Trophoblast cell (in vitro differentiated cells and primary cell): ENCODE data around the gene FRMD4A.

Experiments
- DNase-seq, 2 donors: peaks; one replicate each; pipeline ENCODE4 v3.0.0-alpha.2; 2016
- H2AFZ ChIP-seq: 2 replicates; pipeline ENCODE4 v1.6.1; 2013; ENCODE audit warnings: low read length, moderate library complexity, mild to moderate bottlenecking; ENCODE audit not compliant: insufficient read depth, poor library complexity
- H2AK5ac ChIP-seq: 2 replicates; pipeline ENCODE4 v1.6.1; 2013; ENCODE audit warnings: mild to moderate bottlenecking, low read length
- H2BK120ac ChIP-seq: 2 replicates; pipeline ENCODE4 v1.6.1; 2013; ENCODE audit warnings: low read length, mild to moderate bottlenecking, moderate library complexity; ENCODE audit not compliant: insufficient read depth, poor library complexity
- H2BK12ac ChIP-seq: 2 replicates; pipeline ENCODE4 v1.6.1; 2013; ENCODE audit warnings: mild to moderate bottlenecking, low read length, moderate library complexity
- H2BK5ac ChIP-seq: 2 replicates; pipeline ENCODE4 v1.6.1; 2013; ENCODE audit warnings: low read length, low read depth, moderate library complexity, mild to moderate bottlenecking; ENCODE audit not compliant: poor library complexity
- H3K14ac ChIP-seq: 2 replicates; pipeline ENCODE4 v1.6.1; 2013; ENCODE audit warnings: mild to moderate bottlenecking, low read length
- H3K18ac ChIP-seq: 2 replicates; pipeline ENCODE4 v1.6.1; 2013; ENCODE audit warnings: mild to moderate bottlenecking, low read length
- H3K23ac ChIP-seq: 2 replicates; pipeline ENCODE4 v1.6.1; 2013; ENCODE audit warnings: low read length
- H3K27ac ChIP-seq: 2 replicates; pipeline ENCODE4 v1.5.1; 2013; ENCODE audit warnings: low read depth, mild to moderate bottlenecking, inconsistent platforms, low read length, moderate library complexity
- H3K27me3 ChIP-seq: 2 replicates; pipeline ENCODE4 v1.6.1; 2013; ENCODE audit warnings: inconsistent platforms, mild to moderate bottlenecking, low read length, moderate library complexity; ENCODE audit not compliant: insufficient read depth
- H3K36me3 ChIP-seq, 2 experiments: 1 replicate in 1 of 2; 2 replicates in 1 of 2; pipeline ENCODE4 v1.6.1; 2013; ENCODE audit warnings: low read length in 2 of 2, mild to moderate bottlenecking in 2 of 2, moderate library complexity in 1 of 2; ENCODE audit not compliant: insufficient read depth in 2 of 2, control insufficient read depth in 1 of 2
- H3K4ac ChIP-seq: 2 replicates; pipeline ENCODE4 v1.6.1; 2013; ENCODE audit warnings: low read depth, mild to moderate bottlenecking, low read length, moderate library complexity
- H3K4me1 ChIP-seq, 2 experiments: 1 replicate in 1 of 2; 2 replicates in 1 of 2; pipeline ENCODE4 v1.6.1; 2013; ENCODE audit warnings: low read length in 2 of 2, mild to moderate bottlenecking in 2 of 2, moderate library complexity in 1 of 2; ENCODE audit not compliant: insufficient read depth in 2 of 2, control insufficient read depth in 1 of 2
- H3K4me2 ChIP-seq: 2 replicates; pipeline ENCODE4 v1.6.1; 2013; ENCODE audit warnings: inconsistent platforms, mild to moderate bottlenecking, low read length, moderate library complexity
- H3K4me3 ChIP-seq: 2 replicates; pipeline ENCODE4 v1.5.1; 2013; ENCODE audit warnings: mild to moderate bottlenecking, low read depth, low read length, inconsistent platforms
- H3K79me1 ChIP-seq: one replicate; pipeline ENCODE4 v1.6.1; 2013; ENCODE audit warnings: low read length
- H3K79me2 ChIP-seq: 2 replicates; pipeline ENCODE4 v1.6.1; 2013; ENCODE audit warnings: low read length, mild to moderate bottlenecking; ENCODE audit not compliant: control insufficient read depth, insufficient read depth, poor library complexity
- H3K9ac ChIP-seq: 2 replicates; pipeline ENCODE4 v1.6.1; 2013; ENCODE audit warnings: mild to moderate bottlenecking, low read length
- H3K9me3 ChIP-seq: 2 replicates; pipeline ENCODE4 v1.6.1; 2013; ENCODE audit warnings: low read depth, mild to moderate bottlenecking, control low read depth, inconsistent platforms, low read length; ENCODE audit not compliant: insufficient read depth
- H4K12ac ChIP-seq: 2 replicates; pipeline ENCODE4 v1.6.1; 2013; ENCODE audit warnings: low read depth, mild to moderate bottlenecking, low read length, moderate library complexity
- H4K8ac ChIP-seq: 2 replicates; pipeline ENCODE4 v1.6.1; 2013; ENCODE audit warnings: low read depth, mild to moderate bottlenecking, low read length, moderate library complexity
- H4K91ac ChIP-seq: one replicate; pipeline ENCODE4 v1.6.1; 2013; ENCODE audit warnings: low read depth, mild to moderate bottlenecking, low read length, moderate library complexity
- WGBS: extraction: QIAGEN DNeasy Blood & Tissue Kit; methylation state at CpG from one replicate; pipeline ENCODE4 v1.1.7; 2013; ENCODE audit warnings: missing lambda C conversion rate; ENCODE audit not compliant: insufficient read length, insufficient coverage; ENCODE audit errors: extremely low coverage; 5-methylcytosine and 5-hydroxymethylcytosine counted together

FRMD4A gene

GRCh38 chr10:14182781-14183180, 147.9 kb downstream of the FRMD4A start:
- Histone ChIP-seq H2BK120ac (no peak overlapping the region), H3K79me1 (peaks cover 7% of the 10 kb centered on the region), H4K12ac (no peak overlapping the region), H3K9me3 (no peaks in the 10 kb centered on the region), H3K27me3 (no peaks in the 10 kb centered on the region), H3K79me2 (no peaks in the 10 kb centered on the region), H3K23ac (no peak overlapping the region), H2BK12ac (no peak overlapping the region), H2AFZ (no peak overlapping the region), H2AK5ac (no peak overlapping the region), H3K14ac (no peak overlapping the region), H3K4me1 (no peaks in the 10 kb centered on the region), H3K4me3 (no peak overlapping the region), H4K8ac (no peak overlapping the region), H4K91ac (no peak overlapping the region), H3K27ac (no peak overlapping the region), H3K36me3 (no peaks in the 10 kb centered on the region), H3K18ac (no peak overlapping the region), H2BK5ac (no peak overlapping the region), H3K4ac (no peak overlapping the region), H3K4me2 (no peak overlapping the region), H3K9ac (no peak overlapping the region)
- no CpG with 5 or more reads among the region's 4 CpGs for WGBS
- no peak for DNase-seq

GRCh38 chr10:14181567-14181936, 149.2 kb downstream of the FRMD4A start:
- H3K4me1 ChIP-seq = no peaks in the 10 kb centered on the region

GRCh38 chr10:14180911-14181566, 149.7 kb downstream of the FRMD4A start:
- no CpG with 5 or more reads among the region's 13 CpGs for WGBS
- Histone ChIP-seq H4K8ac (no peak overlapping the region), H3K9me3 (no peaks in the 10 kb centered on the region), H3K27ac (no peak overlapping the region), H2AFZ (no peak overlapping the region), H3K18ac (no peak overlapping the region), H3K79me2 (no peaks in the 10 kb centered on the region), H2BK12ac (no peak overlapping the region), H3K4ac (no peak overlapping the region), H2AK5ac (no peak overlapping the region), H3K4me2 (no peak overlapping the region), H3K36me3 (no peaks in the 10 kb centered on the region), H3K14ac (no peak overlapping the region), H4K91ac (no peak overlapping the region), H3K4me3 (no peak overlapping the region), H2BK5ac (no peak overlapping the region), H3K4me1 (no peaks in the 10 kb centered on the region), H3K9ac (no peak overlapping the region), H3K23ac (no peak overlapping the region), H4K12ac (no peak overlapping the region), H3K79me1 (peaks cover 7% of the 10 kb centered on the region), H3K27me3 (no peaks in the 10 kb centered on the region), H2BK120ac (no peak overlapping the region)
- DNase-seq = no peak

More at GRCh38 chr10:14181567-14181936, 149.2 kb downstream of the FRMD4A start:
- WGBS = no CpG with 5 or more reads among the region's 3 CpGs
- Histone ChIP-seq H2BK5ac (no peak overlapping the region), H3K4me2 (no peak overlapping the region), H2BK120ac (no peak overlapping the region), H3K23ac (no peak overlapping the region), H4K12ac (no peak overlapping the region), H3K9me3 (no peaks in the 10 kb centered on the region), H4K8ac (no peak overlapping the region), H2AFZ (no peak overlapping the region), H3K9ac (no peak overlapping the region), H3K4me3 (no peak overlapping the region), H3K79me2 (no peaks in the 10 kb centered on the region), H3K18ac (no peak overlapping the region), H2BK12ac (no peak overlapping the region), H3K27me3 (no peaks in the 10 kb centered on the region), H3K27ac (no peak overlapping the region), H3K4ac (no peak overlapping the region), H3K14ac (no peak overlapping the region), H3K79me1 (peaks cover 7% of the 10 kb centered on the region), H3K36me3 (no peaks in the 10 kb centered on the region), H4K91ac (no peak overlapping the region), H2AK5ac (no peak overlapping the region)
- no peak for DNase-seq

GRCh38 chr10:14179251-14179650, 151.5 kb downstream of the FRMD4A start:
- no peak overlapping the region for H3K18ac ChIP-seq
- no peak for DNase-seq
- H3K27ac ChIP-seq = no peak overlapping the region
- no peak overlapping the region for H3K23ac ChIP-seq
- H2BK5ac ChIP-seq = no peak overlapping the region
- H4K91ac ChIP-seq = no peak overlapping the region
- no peak overlapping the region for H4K12ac ChIP-seq
- peaks cover under 1 to 1% of the 10 kb centered on the region in 2 experiments for H3K4me1 ChIP-seq
- no peak overlapping the region for H3K4ac ChIP-seq
- no peak overlapping the region for H3K4me3 ChIP-seq
- no peaks in the 10 kb centered on the region for H3K79me2 ChIP-seq
- no peaks in the 10 kb centered on the region for H3K9me3 ChIP-seq
- no peak overlapping the region for H2BK120ac ChIP-seq
- no peak overlapping the region for H3K14ac ChIP-seq
- H3K4me2 ChIP-seq = no peak overlapping the region
- H3K9ac ChIP-seq = no peak overlapping the region
- no peak overlapping the region for H2AFZ ChIP-seq
- no peaks in the 10 kb centered on the region for H3K79me1 ChIP-seq
- H4K8ac ChIP-seq = no peak overlapping the region
- H2BK12ac ChIP-seq = no peak overlapping the region
- H3K27me3 ChIP-seq = no peaks in the 10 kb centered on the region
- H2AK5ac ChIP-seq = no peak overlapping the region
- H3K36me3 ChIP-seq = no peaks in the 10 kb centered on the region
- WGBS = no CpG with 5 or more reads among the region's 2 CpGs
